Measurements from ENCODE around the gene CMSS1. TPM values are rescaled to one million over a fixed set of nuclear protein-coding genes. Genes with fewer than 3 reads are reported as not detected.

CMSS1 gene
- total and polyA plus RNA-seq, 2 of the 13 experiments (the other 11 are each of a cell fraction or from before 2014, with no cell fraction given) = 6.4 to 48.7 TPM

- Histone ChIP-seq H3K4me2 (ENCODE audit: low read depth, low read length) (no peak overlapping the region), H3K79me2 (ENCODE audit: insufficient read depth, low read length) (no peaks in the 10 kb centered on the region), H3K36me3 (replicated peaks in 1 of 2; ENCODE audit: control insufficient read depth in 1 of 2, insufficient read depth in 2 of 2, low read length in 2 of 2) (no peaks in the 10 kb centered on the region), H3K4me3 (replicated peaks in 1 of 3; ENCODE audit: insufficient read depth in 1 of 3, low read depth in 2 of 3, low read length in 3 of 3) (no peak overlapping the region), H3K9me3 (ENCODE audit: low read length) (peaks cover 6% of the 10 kb centered on the region), H3K9ac (ENCODE audit: insufficient read depth, low read depth, low read length) (no peak overlapping the region), H3K4me1 (ENCODE audit: insufficient read depth, low read length) (peaks cover 10% of the 10 kb centered on the region), H3K27me3 (ENCODE audit: control insufficient read depth in 1 of 2, insufficient read depth in 2 of 2, low read length in 2 of 2) (no peaks in the 10 kb centered on the region), H4K20me1 (ENCODE audit: insufficient read depth, low read length) (no peaks in the 10 kb centered on the region), H2AFZ (ENCODE audit: low read length) (no peak overlapping the region), H3K27ac (ENCODE audit: extremely low read length, insufficient read depth, low read length) (no peak overlapping the region)
- CTCF ChIA-PET (ENCODE audit: low intra/inter-chr PET ratio, low total read pairs) = no interaction called here
- 91% methylated on average over 2 of the region's 2 CpGs for WGBS (ENCODE audit: low lambda C conversion rate)
- ATAC-seq (no peak), DNase-seq (ENCODE audit: low spot score) (no peak), FAIRE-seq (no peak)
- in situ Hi-C loops (cut with HindIII; ENCODE audit: extremely low pct_ligation_motif_present, low pct_unique_long_range_greater_than_20kb) = no loop called here
- TF ChIP-seq MAX (IDR thresholded peaks at IDR 0.05) = no peak
- no peak for TF ChIP-seq MTERF4 (CRISPR knock-in tag; IDR thresholded peaks at IDR 0.05)
- BruUV-seq (replicated peaks) = no TSS peak
- intact Hi-C loops (cut with micrococcal nuclease; ENCODE audit: unreplicated experiment) = no loop called here
- POLR2A ChIA-PET = no interaction called here
Measured at GRCh38 chr3:100184948-100185570, 367.4 kb downstream of the CMSS1 start.

GRCh38 chr3:100185847-100186246, 368.2 kb downstream of the CMSS1 start:
- Histone ChIP-seq H3K79me2 (ENCODE audit: insufficient read depth, low read length) (no peaks in the 10 kb centered on the region), H3K27ac (ENCODE audit: extremely low read length, insufficient read depth, low read length) (no peak overlapping the region), H3K4me3 (replicated peaks in 1 of 3; ENCODE audit: insufficient read depth in 1 of 3, low read depth in 2 of 3, low read length in 3 of 3) (no peak overlapping the region), H3K4me2 (ENCODE audit: low read depth, low read length) (no peak overlapping the region), H3K36me3 (replicated peaks in 1 of 2; ENCODE audit: control insufficient read depth in 1 of 2, insufficient read depth in 2 of 2, low read length in 2 of 2) (no peaks in the 10 kb centered on the region), H3K4me1 (ENCODE audit: insufficient read depth, low read length) (peaks cover 10% of the 10 kb centered on the region), H3K27me3 (ENCODE audit: control insufficient read depth in 1 of 2, insufficient read depth in 2 of 2, low read length in 2 of 2) (no peaks in the 10 kb centered on the region), H2AFZ (ENCODE audit: low read length) (no peak overlapping the region), H3K9ac (ENCODE audit: insufficient read depth, low read depth, low read length) (no peak overlapping the region), H4K20me1 (ENCODE audit: insufficient read depth, low read length) (no peaks in the 10 kb centered on the region), H3K9me3 (ENCODE audit: low read length) (no peaks in the 10 kb centered on the region)
- ChIA-PET CTCF (ENCODE audit: low intra/inter-chr PET ratio, low total read pairs) (no interaction called here), POLR2A (interaction anchor here (0.6 to 1.3 kb wide), 2 partner anchors 110 to 265 kb away, joined by 3 to 4 read pairs; no protein-coding TSS in a partner anchor)
- in situ Hi-C loops (cut with HindIII; ENCODE audit: extremely low pct_ligation_motif_present, low pct_unique_long_range_greater_than_20kb) = no loop called here
- FAIRE-seq (no peak), ATAC-seq (peak; percentile 78), DNase-seq (ENCODE audit: low spot score) (no peak)
- TF ChIP-seq MATR3 (CRISPR knock-in tag; IDR thresholded peaks at IDR 0.05) (no peak), ZNF709 (CRISPR knock-in tag; IDR thresholded peaks at IDR 0.05) (no peak), ZBTB40 (IDR thresholded peaks at IDR 0.05) (peak; percentile 26; the same call in 1 of the 2 replicates), ZBTB40 (CRISPR knock-in tag; IDR thresholded peaks at IDR 0.05) (no peak)
- intact Hi-C loops (cut with micrococcal nuclease; ENCODE audit: unreplicated experiment) = no loop called here
- BruUV-seq (replicated peaks) = no TSS peak
- 82% methylated on average over 5 of the region's 5 CpGs for WGBS (ENCODE audit: low lambda C conversion rate)

All from HepG2 (cell line).